Neural progenitor cell (in vitro differentiated cells): ENCODE data around the gene BCHE. TPM values are rescaled to one million over a fixed set of nuclear protein-coding genes. Genes with fewer than 3 reads are reported as not detected.

Experiments used
- DNase-seq: peaks from one replicate; pipeline ENCODE4 v3.0.0-alpha.2; 2016; ENCODE audit warnings: low spot score
- H2AFZ ChIP-seq: fragments of 200-600 bp; sonication (generic); replicated peaks from 2 replicates; pipeline ENCODE4 v1.6.1; 2016; ENCODE audit warnings: antibody characterized with exemption
- H3F3A ChIP-seq: fragments of 200-600 bp; sonication (generic); 2 replicates; pipeline ENCODE4 v1.6.1; 2016; ENCODE audit warnings: antibody characterized with exemption, low read depth
- H3K27ac ChIP-seq: fragments of 200-600 bp; sonication (generic); 2 replicates; pipeline ENCODE4 v1.5.1; 2016; ENCODE audit warnings: mild to moderate bottlenecking
- H3K27me3 ChIP-seq: fragments of 200-600 bp; sonication (generic); 2 replicates; pipeline ENCODE4 v1.6.1; 2016; ENCODE audit warnings: mild to moderate bottlenecking, moderate library complexity
- H3K36me3 ChIP-seq: fragments of 200-600 bp; sonication (generic); 2 replicates; pipeline ENCODE4 v1.5.1; 2016
- H3K4me1 ChIP-seq: fragments of 200-600 bp; sonication (generic); 2 replicates; pipeline ENCODE4 v1.6.1; 2016; ENCODE audit warnings: mixed run types
- H3K4me2 ChIP-seq: fragments of 200-600 bp; sonication (generic); 2 replicates; pipeline ENCODE4 v1.6.1; 2016
- H3K4me3 ChIP-seq: fragments of 200-600 bp; sonication (generic); 2 replicates; pipeline ENCODE4 v1.5.1; 2016
- H3K79me2 ChIP-seq: fragments of 200-600 bp; sonication (generic); 2 replicates; pipeline ENCODE4 v1.6.1; 2016; ENCODE audit warnings: low read depth
- H3K9ac ChIP-seq: fragments of 200-600 bp; sonication (generic); 2 replicates; pipeline ENCODE4 v1.6.1; 2016
- H3K9me3 ChIP-seq: fragments of 200-600 bp; sonication (generic); 2 replicates; pipeline ENCODE4 v1.5.1; 2016; ENCODE audit warnings: low read depth
- H4K20me1 ChIP-seq: fragments of 200-600 bp; sonication (generic); 2 replicates; pipeline ENCODE4 v1.6.1; 2016; ENCODE audit warnings: low read depth
- H3K27ac Mint-ChIP-seq: 3 replicates; pipeline ENCODE4 v1.8.0; 2021; ENCODE audit warnings: mixed read lengths
- H3K27me3 Mint-ChIP-seq: 2 replicates; pipeline ENCODE4 v1.8.0; 2022; ENCODE audit warnings: low read depth, mild to moderate bottlenecking, inconsistent platforms, moderate library complexity, mixed read lengths; ENCODE audit not compliant: insufficient read depth
- H3K36me3 Mint-ChIP-seq: 3 replicates; pipeline ENCODE4 v1.8.0; 2021; ENCODE audit warnings: mixed read lengths
- H3K4me1 Mint-ChIP-seq: 3 replicates; pipeline ENCODE4 v1.8.0; 2021; ENCODE audit warnings: mixed read lengths
- H3K4me3 Mint-ChIP-seq: 3 replicates; pipeline ENCODE4 v1.8.0; 2021; ENCODE audit warnings: mild to moderate bottlenecking, moderate library complexity, mixed read lengths
- H3K9me3 Mint-ChIP-seq: 3 replicates; pipeline ENCODE4 v1.8.0; 2020; ENCODE audit warnings: mixed read lengths
- EZH2 ChIP-seq: fragments of 200-600 bp; sonication (generic); IDR thresholded peaks from 2 replicates; pipeline ENCODE4 v1.6.1; 2017; ENCODE audit warnings: antibody characterized with exemption, mild to moderate bottlenecking, moderate library complexity
- EZH2phosphoT487 ChIP-seq: fragments of 200-600 bp; sonication (generic); IDR thresholded peaks from 2 replicates; pipeline ENCODE4 v1.6.1; 2017; ENCODE audit warnings: antibody characterized with exemption
- total RNA-seq: library from RNA; depleted of rRNA; stranded (reverse); fragments of >200 nt; gene quantifications from 2 replicates; pipeline ENCODE4 v1.2.3, GENCODE V29; 2015; ENCODE audit warnings: low replicate concordance
- TF ChIP-seq, protein P1 (sequence below): fragments of 200-600 bp; sonication (generic); IDR thresholded peaks from 2 replicates; pipeline ENCODE4 v1.5.1; 2017; ENCODE audit warnings: antibody characterized with exemption, mild to moderate bottlenecking

Gene BCHE
- total RNA-seq, 1 donor from 2014 or later = 15.2 TPM

DNA sequence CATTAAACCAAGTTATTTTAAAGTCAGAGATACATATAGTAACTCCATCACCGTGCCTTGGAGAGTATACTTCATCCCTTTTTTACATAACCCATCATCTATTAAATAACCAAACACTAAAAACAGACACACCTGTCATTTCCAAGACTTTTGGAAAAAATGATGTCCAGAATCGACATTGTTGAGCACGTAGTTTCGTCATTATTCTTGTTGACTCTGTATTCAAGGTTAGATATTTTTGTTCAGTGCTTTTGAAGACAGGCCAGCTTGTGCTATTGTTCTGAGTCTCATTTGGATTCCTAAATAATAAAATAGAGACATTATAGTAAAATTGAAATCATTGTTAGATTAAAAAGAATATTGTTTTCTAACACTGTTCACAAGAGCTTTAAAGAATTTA is 51.2 kb downstream of the BCHE start:
- Histone ChIP-seq H3K27ac (no peak overlapping the region), H3K9me3 (no peaks in the 10 kb centered on the region), H3K9ac (no peak overlapping the region), H3F3A (no peaks in the 10 kb centered on the region), H3K4me3 (no peak overlapping the region), H4K20me1 (no peaks in the 10 kb centered on the region), H3K27me3 (no peaks in the 10 kb centered on the region), H2AFZ (no peak overlapping the region), H3K4me2 (no peak overlapping the region), H3K4me1 (no peaks in the 10 kb centered on the region), H3K36me3 (no peaks in the 10 kb centered on the region), H3K79me2 (no peaks in the 10 kb centered on the region)
- H3K9me3 Mint-ChIP-seq = peaks cover 3% of the 10 kb centered on the region
- H3K4me3 Mint-ChIP-seq = no peak overlapping the region
- no peak overlapping the region for H3K27ac Mint-ChIP-seq
- no peaks in the 10 kb centered on the region for H3K4me1 Mint-ChIP-seq
- peaks cover 6% of the 10 kb centered on the region for H3K36me3 Mint-ChIP-seq
- H3K27me3 Mint-ChIP-seq = no peaks in the 10 kb centered on the region
- no peak for DNase-seq
- TF ChIP-seq EZH2 = no peak

DNA sequence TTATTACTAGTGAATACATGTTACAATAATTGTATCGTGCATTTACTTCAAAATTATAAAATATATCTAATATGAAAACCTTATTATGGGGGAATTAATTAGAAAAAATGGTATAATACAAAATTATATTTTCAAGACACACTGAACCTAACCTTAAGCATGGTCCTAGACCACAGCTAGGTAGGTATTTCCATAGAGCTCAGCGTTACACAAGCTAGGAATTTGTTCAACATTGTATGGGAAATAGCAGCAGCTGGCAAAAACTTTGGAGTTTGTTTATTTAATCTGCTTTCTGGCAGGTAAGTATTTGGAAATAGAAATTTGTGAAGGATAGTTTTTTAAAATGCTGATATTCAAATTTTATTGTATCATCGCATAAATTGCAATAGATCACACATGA is 52.9 kb downstream of the BCHE start:
- Histone ChIP-seq H4K20me1 (no peaks in the 10 kb centered on the region), H2AFZ (no peak overlapping the region), H3F3A (no peaks in the 10 kb centered on the region), H3K4me2 (no peak overlapping the region), H3K27ac (no peak overlapping the region), H3K36me3 (no peaks in the 10 kb centered on the region), H3K79me2 (no peaks in the 10 kb centered on the region), H3K27me3 (no peaks in the 10 kb centered on the region), H3K9me3 (no peaks in the 10 kb centered on the region), H3K9ac (no peak overlapping the region), H3K4me3 (no peak overlapping the region), H3K4me1 (no peaks in the 10 kb centered on the region)
- Mint-ChIP-seq H3K27me3 (no peaks in the 10 kb centered on the region), H3K27ac (no peak overlapping the region), H3K4me1 (no peaks in the 10 kb centered on the region), H3K36me3 (peaks cover 3% of the 10 kb centered on the region), H3K4me3 (no peak overlapping the region), H3K9me3 (peaks cover 6% of the 10 kb centered on the region)
- TF ChIP-seq, protein P1, sequence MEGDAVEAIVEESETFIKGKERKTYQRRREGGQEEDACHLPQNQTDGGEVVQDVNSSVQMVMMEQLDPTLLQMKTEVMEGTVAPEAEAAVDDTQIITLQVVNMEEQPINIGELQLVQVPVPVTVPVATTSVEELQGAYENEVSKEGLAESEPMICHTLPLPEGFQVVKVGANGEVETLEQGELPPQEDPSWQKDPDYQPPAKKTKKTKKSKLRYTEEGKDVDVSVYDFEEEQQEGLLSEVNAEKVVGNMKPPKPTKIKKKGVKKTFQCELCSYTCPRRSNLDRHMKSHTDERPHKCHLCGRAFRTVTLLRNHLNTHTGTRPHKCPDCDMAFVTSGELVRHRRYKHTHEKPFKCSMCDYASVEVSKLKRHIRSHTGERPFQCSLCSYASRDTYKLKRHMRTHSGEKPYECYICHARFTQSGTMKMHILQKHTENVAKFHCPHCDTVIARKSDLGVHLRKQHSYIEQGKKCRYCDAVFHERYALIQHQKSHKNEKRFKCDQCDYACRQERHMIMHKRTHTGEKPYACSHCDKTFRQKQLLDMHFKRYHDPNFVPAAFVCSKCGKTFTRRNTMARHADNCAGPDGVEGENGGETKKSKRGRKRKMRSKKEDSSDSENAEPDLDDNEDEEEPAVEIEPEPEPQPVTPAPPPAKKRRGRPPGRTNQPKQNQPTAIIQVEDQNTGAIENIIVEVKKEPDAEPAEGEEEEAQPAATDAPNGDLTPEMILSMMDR = no peak
- TF ChIP-seq EZH2 (no peak), EZH2phosphoT487 (no peak)
- DNase-seq = no peak

DNA sequence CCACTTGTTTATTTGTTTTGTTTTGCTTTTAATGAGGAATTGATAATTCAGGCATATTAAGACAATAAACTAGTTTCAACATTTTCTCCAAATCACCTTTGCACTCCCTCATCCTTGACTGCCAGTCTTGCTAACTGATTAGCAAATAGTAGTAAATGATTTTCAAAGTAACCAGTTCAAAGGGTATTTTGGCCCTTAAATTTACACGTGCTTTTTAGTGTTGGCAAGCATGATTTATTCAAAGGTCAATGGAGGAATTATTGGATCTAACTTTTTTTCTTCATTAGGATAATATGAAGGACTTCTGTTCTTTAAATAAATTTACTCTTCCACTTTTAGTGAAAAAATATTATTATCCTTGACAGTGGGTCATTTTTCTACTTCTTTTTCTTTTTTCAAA is 53.8 kb downstream of the BCHE start:
- Histone ChIP-seq H3K27me3 (no peaks in the 10 kb centered on the region), H3K79me2 (no peaks in the 10 kb centered on the region), H3F3A (no peaks in the 10 kb centered on the region), H3K9me3 (no peaks in the 10 kb centered on the region), H3K9ac (no peak overlapping the region), H2AFZ (no peak overlapping the region), H4K20me1 (no peaks in the 10 kb centered on the region), H3K27ac (no peak overlapping the region), H3K4me3 (no peak overlapping the region), H3K4me2 (no peak overlapping the region), H3K4me1 (no peaks in the 10 kb centered on the region), H3K36me3 (no peaks in the 10 kb centered on the region)
- no peaks in the 10 kb centered on the region for H3K27me3 Mint-ChIP-seq
- peaks cover 3% of the 10 kb centered on the region for H3K36me3 Mint-ChIP-seq
- no peak overlapping the region for H3K4me3 Mint-ChIP-seq
- no peaks in the 10 kb centered on the region for H3K4me1 Mint-ChIP-seq
- no peak overlapping the region for H3K27ac Mint-ChIP-seq
- no peak for DNase-seq
- peaks cover 6% of the 10 kb centered on the region for H3K9me3 Mint-ChIP-seq
- TF ChIP-seq, protein P1 = no peak
- TF ChIP-seq EZH2 = no peak
- no peak for TF ChIP-seq EZH2phosphoT487

DNA sequence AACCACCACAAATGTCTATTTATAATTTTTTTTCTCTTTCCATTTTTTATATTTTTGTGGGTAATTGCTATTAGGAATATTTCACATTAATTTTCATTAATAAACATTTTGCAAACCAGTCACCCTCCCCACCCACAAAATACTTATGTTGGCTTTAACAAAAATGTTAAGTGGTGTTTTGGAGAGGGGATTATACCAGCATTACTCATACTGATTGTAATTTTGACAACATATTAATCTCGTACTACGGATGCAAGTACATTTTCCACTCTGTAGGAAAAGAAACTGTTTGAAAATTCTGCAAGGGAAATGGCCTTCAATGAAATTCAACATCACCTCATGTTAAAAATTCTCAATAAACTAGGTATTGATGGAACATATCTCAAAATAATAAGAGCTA is 58.3 kb downstream of the BCHE start:
- Mint-ChIP-seq H3K4me1 (no peaks in the 10 kb centered on the region), H3K27me3 (no peaks in the 10 kb centered on the region), H3K4me3 (no peak overlapping the region), H3K9me3 (peaks cover 6% of the 10 kb centered on the region), H3K27ac (no peak overlapping the region), H3K36me3 (peaks cover 3% of the 10 kb centered on the region)
- TF ChIP-seq EZH2phosphoT487 (no peak), EZH2 (no peak)
- TF ChIP-seq, protein P1 = no peak
- H3K4me3 ChIP-seq = no peak overlapping the region
- H2AFZ ChIP-seq = no peak overlapping the region
- no peak overlapping the region for H3K4me2 ChIP-seq
- no peaks in the 10 kb centered on the region for H3K4me1 ChIP-seq
- H3K79me2 ChIP-seq = no peaks in the 10 kb centered on the region
- no peak for DNase-seq
- no peaks in the 10 kb centered on the region for H3K36me3 ChIP-seq
- no peaks in the 10 kb centered on the region for H4K20me1 ChIP-seq
- no peaks in the 10 kb centered on the region for H3K27me3 ChIP-seq
- no peaks in the 10 kb centered on the region for H3F3A ChIP-seq
- no peak overlapping the region for H3K9ac ChIP-seq
- no peak overlapping the region for H3K27ac ChIP-seq
- H3K9me3 ChIP-seq = no peaks in the 10 kb centered on the region
